ENCODE data around the gene CAMK1G. TPM values are rescaled to one million over a fixed set of nuclear protein-coding genes. Genes with fewer than 3 reads are reported as not detected.

The CAMK1G gene
- total and polyA plus RNA-seq, 2 of the 4 experiments (the other 2 are of a cell fraction), result 0.72 to 1.8 TPM

GRCh38 chr1:209614906-209615305, 31.4 kb downstream of the CAMK1G start:
- no peak overlapping the region for H3K4me2 ChIP-seq (ENCODE audit: low read depth, low read length)
- no peaks in the 10 kb centered on the region for H4K20me1 ChIP-seq (ENCODE audit: insufficient read depth, low read length)
- H2AK9ac ChIP-seq (replicated peaks; ENCODE audit: low read depth, low read length, poor library complexity), result no peak overlapping the region
- H3K79me1 ChIP-seq (ENCODE audit: low read depth in 1 of 2, low read length in 2 of 2), result no peaks in the 10 kb centered on the region
- no peak overlapping the region for H3K56ac ChIP-seq (ENCODE audit: extremely low read depth, insufficient read depth, low read length)
- H2BK20ac ChIP-seq (ENCODE audit: low read depth, low read length), result no peak overlapping the region
- H3K4me3 ChIP-seq (ENCODE audit: insufficient read depth, low read depth, low read length), result no peak overlapping the region
- no peak overlapping the region for H3K23ac ChIP-seq (ENCODE audit: low read depth, low read length)
- in situ Hi-C loops (cut with MboI; ENCODE audit: low sequenced_read_pairs) (no loop called here), intact Hi-C loops (cut with micrococcal nuclease) (no loop called here), dilution Hi-C loops (cut with HindIII; ENCODE audit: low sequenced_read_pairs, unreplicated experiment) (no loop called here)
- H3K9me3 ChIP-seq (ENCODE audit: control insufficient read depth, insufficient read depth, low read length), result no peaks in the 10 kb centered on the region
- no peak overlapping the region for H3K27ac ChIP-seq (ENCODE audit: insufficient read depth, low read length)
- H4K91ac ChIP-seq (ENCODE audit: insufficient read depth, low read depth, low read length), result no peak overlapping the region
- no peak overlapping the region for H3K9ac ChIP-seq (ENCODE audit: low read depth, low read length)
- DNase-seq (no peak), ATAC-seq (ENCODE audit: low read depth) (no peak)
- H4K8ac ChIP-seq (ENCODE audit: low read depth in 2 of 2, low read length in 2 of 2), result no peak overlapping the region
- no peak overlapping the region for H3K4ac ChIP-seq (ENCODE audit: low read depth, low read length)
- H3K18ac ChIP-seq (ENCODE audit: low read depth, low read length), result no peak overlapping the region
- H2BK5ac ChIP-seq (ENCODE audit: low read depth, low read length, poor library complexity, severe bottlenecking), result no peak overlapping the region
- 100% methylated on average over 1 of the region's 5 CpGs; no CpG with 5 or more reads in 1 of the 2 experiments for WGBS, 2 experiments (ENCODE audit: extremely low coverage in 2 of 2, insufficient read length in 1 of 2)
- no peaks in the 10 kb centered on the region for H3K9me1 ChIP-seq (ENCODE audit: insufficient read depth, low read length)
- H3K27me3 ChIP-seq (ENCODE audit: control insufficient read depth, insufficient read depth, low read length), result no peaks in the 10 kb centered on the region
- no peak overlapping the region for H2AFZ ChIP-seq (replicated peaks; ENCODE audit: low read length, poor library complexity)
- H3K36me3 ChIP-seq (ENCODE audit: control insufficient read depth, insufficient read depth, low read length), result no peaks in the 10 kb centered on the region
- H4K5ac ChIP-seq (ENCODE audit: low read depth, low read length), result no peak overlapping the region
- H2BK15ac ChIP-seq (ENCODE audit: low read depth, low read length), result no peak overlapping the region
- ChIA-PET POLR2A (ENCODE audit: unreplicated experiment) (no interaction called here), CTCF (interaction anchor here (1.0 kb wide), 1 partner anchor 13 kb away, joined by 3 read pairs; no protein-coding TSS in a partner anchor)
- no peak overlapping the region for H2BK120ac ChIP-seq (ENCODE audit: low read depth, low read length)
- H3K14ac ChIP-seq (replicated peaks; ENCODE audit: low read depth, low read length), result no peak overlapping the region
- TF ChIP-seq USF2 (IDR thresholded peaks at IDR 0.05; ENCODE audit: low read depth, low read length), result no peak
- TF ChIP-seq RAD21 (IDR thresholded peaks at IDR 0.05; ENCODE audit: low read length), result no peak
- TF ChIP-seq RCOR1 (IDR thresholded peaks at IDR 0.05; ENCODE audit: insufficient replicate concordance, low read length), result no peak
- TF ChIP-seq ELK1 (IDR thresholded peaks at IDR 0.05; ENCODE audit: borderline replicate concordance, low read depth, low read length), result no peak
- TF ChIP-seq CHD1 (IDR thresholded peaks at IDR 0.05; ENCODE audit: low read depth, low read length), result no peak
- no peak for TF ChIP-seq MXI1 (IDR thresholded peaks at IDR 0.05; ENCODE audit: borderline replicate concordance, low read depth, low read length)
- TF ChIP-seq MAZ (IDR thresholded peaks at IDR 0.05; ENCODE audit: borderline replicate concordance, low read depth, low read length), result no peak
- no peak for TF ChIP-seq BHLHE40 (IDR thresholded peaks at IDR 0.05; ENCODE audit: low read depth, low read length)
- TF ChIP-seq FOS (IDR thresholded peaks at IDR 0.05; ENCODE audit: low read depth, low read length), result no peak
- no peak for TF ChIP-seq SMC3 (IDR thresholded peaks at IDR 0.05; ENCODE audit: low read depth, low read length)
- no peak for TF ChIP-seq POLR2A (IDR thresholded peaks at IDR 0.05; ENCODE audit: low read depth, low read length)
- no peak for TF ChIP-seq CTCF (conservative IDR thresholded peaks at IDR 0.05; ENCODE audit: low read depth, low read length)
- no peak for TF ChIP-seq MAFK (IDR thresholded peaks at IDR 0.05; ENCODE audit: low read depth, low read length)
- no peak for TF ChIP-seq NFE2L2 (IDR thresholded peaks at IDR 0.05; ENCODE audit: low read depth, low read length)
- TF ChIP-seq CEBPB (IDR thresholded peaks at IDR 0.05; ENCODE audit: low read depth, low read length), result no peak
- no peak for TF ChIP-seq RFX5 (IDR thresholded peaks at IDR 0.05; ENCODE audit: low read depth, low read length)
- H2AK5ac ChIP-seq (ENCODE audit: low read depth, low read length), result no peak overlapping the region
- H3K4me1 ChIP-seq (ENCODE audit: control insufficient read depth, insufficient read depth, low read length), result no peaks in the 10 kb centered on the region
- no TSS peak for BruUV-seq (replicated peaks)

Measured in IMR-90 (cell line).